ENCODE measurements around the gene AMT.
"Not testable (repeated sequence)": the region's sequence is repeated elsewhere in the genome, so short reads cannot be mapped to it uniquely, and the experiment has no call there.

The AMT gene

GRCh38 chr3:49391310-49391709 is 31.0 kb downstream of the AMT start:
- not testable (repeated sequence) for DNase-seq (ENCODE audit: extremely low read depth in 1 of 2, low read depth in 1 of 2)

- no peak for DNase-seq (ENCODE audit: extremely low read depth in 1 of 2, low read depth in 1 of 2)
Observed at GRCh38 chr3:49389297-49389696, 33.0 kb downstream of the AMT start.

- no peak for DNase-seq (ENCODE audit: extremely low read depth in 1 of 2, low read depth in 1 of 2)
Observed at GRCh38 chr3:49388289-49388820, 33.9 kb downstream of the AMT start.

- DNase-seq (ENCODE audit: extremely low read depth in 1 of 2, low read depth in 1 of 2): no peak
Observed at GRCh38 chr3:49387721-49388120, 34.6 kb downstream of the AMT start.

GRCh38 chr3:49386056-49386756 is 36.1 kb downstream of the AMT start:
- no peak for DNase-seq (ENCODE audit: extremely low read depth in 1 of 2, low read depth in 1 of 2)

- no peak for DNase-seq (ENCODE audit: extremely low read depth in 1 of 2, low read depth in 1 of 2)
Observed at GRCh38 chr3:49385617-49386016, 36.7 kb downstream of the AMT start.

- no peak for DNase-seq (ENCODE audit: extremely low read depth in 1 of 2, low read depth in 1 of 2)
Observed at GRCh38 chr3:49383387-49383786, 38.9 kb downstream of the AMT start.

GRCh38 chr3:49378249-49378895 is 43.9 kb downstream of the AMT start:
- no peak for DNase-seq (ENCODE audit: extremely low read depth in 1 of 2, low read depth in 1 of 2)

- DNase-seq (ENCODE audit: extremely low read depth in 1 of 2, low read depth in 1 of 2): no peak
Observed at GRCh38 chr3:49377483-49377882, 44.8 kb downstream of the AMT start.

- no peak for DNase-seq (ENCODE audit: extremely low read depth in 1 of 2, low read depth in 1 of 2)
Observed at GRCh38 chr3:49371946-49372345, 50.3 kb downstream of the AMT start.

- DNase-seq (ENCODE audit: extremely low read depth in 1 of 2, low read depth in 1 of 2): no peak
Observed at GRCh38 chr3:49370585-49371290, 51.5 kb downstream of the AMT start.
